GM18519 (cell line): ENCODE data around the gene EBF4.
"Not testable (repeated sequence)": the region's sequence is repeated elsewhere in the genome, so short reads cannot be mapped to it uniquely, and the experiment has no call there.

ENCODE experiments used
- ATAC-seq: cut with Tn5 transposase; IDR thresholded peaks from one replicate; pipeline ENCODE4 v1.9.1; 2021; ENCODE audit warnings: mild to moderate bottlenecking, moderate library complexity; ENCODE audit not compliant: unreplicated experiment, low FRiP score

Gene EBF4

GRCh38 chr20:2804852-2805688 is 112.5 kb downstream of the EBF4 start:
- no peak for ATAC-seq

DNA sequence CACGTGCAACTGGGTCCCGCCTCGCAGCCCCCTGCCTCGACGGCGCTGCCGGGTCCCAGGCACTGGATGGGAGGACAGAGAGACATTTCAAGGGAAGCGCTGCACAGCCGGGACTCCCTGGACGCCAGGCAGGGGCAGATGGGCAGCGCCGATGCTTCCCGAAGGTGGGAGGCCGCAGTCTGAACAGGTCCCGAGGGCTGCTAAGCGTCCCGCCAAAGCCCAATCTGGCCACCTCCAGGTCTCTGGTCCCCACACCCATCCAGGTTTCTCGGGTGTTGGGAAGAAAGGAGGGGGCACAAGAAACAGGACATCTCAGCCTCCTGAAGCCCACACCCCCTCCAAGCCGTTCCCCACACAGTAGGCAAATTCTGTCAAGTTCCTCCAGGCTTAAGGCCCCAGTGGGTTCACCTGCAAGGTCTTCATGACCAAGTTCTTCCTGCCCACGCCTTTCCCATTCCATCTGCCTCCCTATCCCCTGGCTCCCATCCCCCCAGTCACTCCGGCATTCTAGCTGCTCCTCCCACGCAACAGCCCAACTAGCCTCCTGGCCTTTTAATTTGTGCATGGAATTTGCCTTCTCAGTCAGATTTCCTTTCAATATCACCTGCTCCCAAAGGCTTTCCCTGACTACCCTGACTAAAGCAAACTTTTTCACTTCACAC is 113.2 kb downstream of the EBF4 start:
- ATAC-seq: no peak

DNA sequence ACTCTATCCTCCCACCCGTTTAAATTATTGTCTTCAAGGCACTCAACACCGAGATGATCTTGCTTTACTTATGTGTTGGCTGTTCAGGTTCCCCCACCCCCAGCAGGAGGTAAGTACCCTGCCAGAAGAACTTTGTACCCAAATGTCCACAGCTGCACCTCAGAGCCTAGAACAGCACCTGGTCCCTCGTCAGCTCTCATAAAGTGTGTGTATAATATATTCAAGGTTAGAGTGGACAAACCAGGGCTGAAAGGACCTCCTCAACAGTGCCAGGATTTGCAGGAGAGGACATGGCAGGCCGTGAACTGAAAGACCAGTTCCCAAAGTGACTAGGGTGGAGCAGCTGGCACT is 113.7 kb downstream of the EBF4 start:
- ATAC-seq: no peak

DNA sequence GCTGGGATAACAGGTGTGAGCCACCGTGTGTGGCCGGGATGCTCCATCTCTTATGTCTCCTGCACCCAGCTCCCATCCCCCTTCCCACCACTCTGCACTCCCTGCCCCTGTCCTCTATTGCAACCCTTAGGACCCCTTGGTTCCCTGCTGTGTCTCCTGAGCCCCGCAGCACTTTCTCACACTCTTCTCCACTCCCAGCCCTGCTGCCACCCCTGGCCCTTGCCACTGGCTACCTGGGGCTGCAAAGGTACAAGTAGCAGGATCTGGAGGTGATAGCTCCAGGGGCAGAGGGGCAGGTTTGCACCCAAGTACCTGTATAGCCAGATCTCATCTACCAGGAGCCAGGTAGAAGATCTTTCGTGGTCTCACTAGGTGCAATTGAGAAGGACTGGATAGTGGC is 114.4 kb downstream of the EBF4 start:
- no peak for ATAC-seq

GRCh38 chr20:2807929-2808328 is 115.3 kb downstream of the EBF4 start:
- ATAC-seq: not testable (repeated sequence)

GRCh38 chr20:2809690-2810089 is 117.1 kb downstream of the EBF4 start:
- no peak for ATAC-seq
